ENCODE results near the gene ZNF664. TPM values are rescaled to one million over a fixed set of nuclear protein-coding genes. Genes with fewer than 3 reads are reported as not detected.
A peak's percentile ranks its signal among the peaks of the same experiment; 100 is the strongest.

Gene ZNF664
- total RNA-seq, 1 experiment from 2014 or later: 124 TPM

DNA sequence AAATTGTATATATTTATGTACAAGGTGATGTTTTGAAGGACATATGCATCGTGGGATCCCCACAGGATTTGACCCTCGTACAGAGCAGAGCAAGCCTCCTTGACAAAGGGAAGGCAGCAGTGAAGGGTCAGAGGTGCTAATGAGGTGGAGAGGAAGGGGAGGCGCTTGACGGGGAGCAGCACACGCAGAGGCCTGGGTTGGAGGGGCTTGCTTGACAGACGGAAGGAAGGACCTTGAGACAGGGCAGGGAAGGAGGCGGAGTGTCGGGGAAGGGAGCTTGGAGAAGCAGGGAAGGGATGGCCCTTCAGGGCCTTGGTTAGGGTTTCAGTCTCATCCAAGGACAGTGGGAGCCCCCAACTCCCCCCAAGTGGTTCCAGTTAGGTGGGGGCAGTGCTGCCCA is 52.6 kb downstream of the ZNF664 start:
- TF ChIP-seq CEBPB (IDR thresholded peaks at IDR 0.05; ENCODE audit: low read depth) (no peak), POLR2AphosphoS5 (IDR thresholded peaks at IDR 0.05; ENCODE audit: low read depth, low read length) (no peak), JUND (IDR thresholded peaks at IDR 0.05) (no peak), TCF7L2 (IDR thresholded peaks at IDR 0.05; ENCODE audit: borderline replicate concordance, extremely low read depth, insufficient read depth, insufficient read length) (no peak), ZNF274 (IDR thresholded peaks at IDR 0.05; ENCODE audit: low read depth, low read length) (no peak), SIN3A (IDR thresholded peaks at IDR 0.05; ENCODE audit: low read depth) (no peak), EZH2phosphoT487 (IDR thresholded peaks at IDR 0.05; ENCODE audit: borderline replicate concordance) (no peak), EGR1 (IDR thresholded peaks at IDR 0.05; ENCODE audit: low read depth) (no peak), FOSL1 (IDR thresholded peaks at IDR 0.05; ENCODE audit: low read depth) (no peak)
- H3K27ac ChIP-seq (ENCODE audit: low read depth, low read length): no peak overlapping the region
- no peak overlapping the region for H3K9ac ChIP-seq (ENCODE audit: low read length)
- H3K4me2 ChIP-seq (ENCODE audit: low read length): no peak overlapping the region
- POLR2A ChIA-PET: no interaction called here
- no peak overlapping the region for H3K4me3 ChIP-seq (replicated peaks in 1 of 2; ENCODE audit: low read depth in 1 of 2, low read length in 2 of 2)
- no peaks in the 10 kb centered on the region for H3K9me3 ChIP-seq (ENCODE audit: control insufficient read depth in 1 of 2, insufficient read depth in 1 of 2, low read depth in 1 of 2, low read length in 2 of 2)
- H2AFZ ChIP-seq (ENCODE audit: low read depth, low read length, poor library complexity, severe bottlenecking): no peak overlapping the region
- H3K4me1 ChIP-seq (ENCODE audit: control insufficient read depth in 1 of 2, insufficient read depth in 2 of 2, low read length in 2 of 2): peaks cover 0 to 19% of the 10 kb centered on the region in 2 experiments; a peak in 2 of 4 replicates
- no peaks in the 10 kb centered on the region for H3K9me2 ChIP-seq (ENCODE audit: insufficient read depth)
- no peaks in the 10 kb centered on the region for H3K79me2 ChIP-seq (ENCODE audit: insufficient read depth, low read length)
- H3K36me3 ChIP-seq (ENCODE audit: control insufficient read depth in 1 of 2, insufficient read depth in 2 of 2, low read length in 2 of 2): no peaks in the 10 kb centered on the region
- no peak for DNase-seq (ENCODE audit: low read depth, low spot score)
- RAD21 ChIA-PET (ENCODE audit: low non-redundant PET in 1 of 2, low total read pairs in 2 of 2, uncharacterized antibody in 2 of 2, unreplicated experiment in 2 of 2): no interaction called here
- BruUV-seq (replicated peaks): no TSS peak
- intact Hi-C loops (cut with micrococcal nuclease): no loop called here
- H3K27me3 ChIP-seq (ENCODE audit: insufficient read depth, low read length): no peaks in the 10 kb centered on the region
- no peaks in the 10 kb centered on the region for H4K20me1 ChIP-seq (ENCODE audit: insufficient read depth)
- CTCF ChIA-PET: no interaction called here
- no peak for ATAC-seq

GRCh38 chr12:124026755-124027745 is 54.0 kb downstream of the ZNF664 start:
- H3K9me3 ChIP-seq (ENCODE audit: control insufficient read depth in 1 of 2, insufficient read depth in 1 of 2, low read depth in 1 of 2, low read length in 2 of 2): no peaks in the 10 kb centered on the region
- intact Hi-C loops (cut with micrococcal nuclease): no loop called here
- RAD21 ChIA-PET (ENCODE audit: low non-redundant PET in 1 of 2, low total read pairs in 2 of 2, uncharacterized antibody in 2 of 2, unreplicated experiment in 2 of 2): no interaction called here
- H4K20me1 ChIP-seq (ENCODE audit: insufficient read depth): no peaks in the 10 kb centered on the region
- H3K4me3 ChIP-seq (replicated peaks in 1 of 2; ENCODE audit: low read depth in 1 of 2, low read length in 2 of 2): no peak overlapping the region
- ATAC-seq: peak; percentile 37; the same call in 1 of the 2 replicates
- no peaks in the 10 kb centered on the region for H3K79me2 ChIP-seq (ENCODE audit: insufficient read depth, low read length)
- H3K9ac ChIP-seq (ENCODE audit: low read length): no peak overlapping the region
- no peak for DNase-seq (ENCODE audit: low read depth, low spot score)
- H3K9me2 ChIP-seq (ENCODE audit: insufficient read depth): no peaks in the 10 kb centered on the region
- no peak overlapping the region for H3K27ac ChIP-seq (ENCODE audit: low read depth, low read length)
- H3K27me3 ChIP-seq (ENCODE audit: insufficient read depth, low read length): no peaks in the 10 kb centered on the region
- no TSS peak for BruUV-seq (replicated peaks)
- H3K36me3 ChIP-seq (ENCODE audit: control insufficient read depth in 1 of 2, insufficient read depth in 2 of 2, low read length in 2 of 2): no peaks in the 10 kb centered on the region
- H2AFZ ChIP-seq (ENCODE audit: low read depth, low read length, poor library complexity, severe bottlenecking): no peak overlapping the region
- H3K4me2 ChIP-seq (ENCODE audit: low read length): peak overlapping the region; percentile 44
- POLR2A ChIA-PET: no interaction called here
- CTCF ChIA-PET: no interaction called here
- H3K4me1 ChIP-seq (ENCODE audit: control insufficient read depth in 1 of 2, insufficient read depth in 2 of 2, low read length in 2 of 2): peaks cover 0 to 22% of the 10 kb centered on the region in 2 experiments; a peak in 2 of 4 replicates
- TF ChIP-seq, protein P1, sequence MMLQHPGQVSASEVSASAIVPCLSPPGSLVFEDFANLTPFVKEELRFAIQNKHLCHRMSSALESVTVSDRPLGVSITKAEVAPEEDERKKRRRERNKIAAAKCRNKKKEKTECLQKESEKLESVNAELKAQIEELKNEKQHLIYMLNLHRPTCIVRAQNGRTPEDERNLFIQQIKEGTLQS (IDR thresholded peaks at IDR 0.05): no peak
- TF ChIP-seq ZFX (IDR thresholded peaks at IDR 0.05) (no peak), EGR1 (IDR thresholded peaks at IDR 0.05; ENCODE audit: low read depth) (no peak), SIN3A (IDR thresholded peaks at IDR 0.05; ENCODE audit: low read depth) (no peak), JUND (IDR thresholded peaks at IDR 0.05) (peak; percentile 38), POLR2A (IDR thresholded peaks at IDR 0.05; ENCODE audit: borderline replicate concordance, extremely low read depth, insufficient read depth, insufficient read length) (no peak), TCF7L2 (IDR thresholded peaks at IDR 0.05; ENCODE audit: borderline replicate concordance, extremely low read depth, insufficient read depth, insufficient read length) (no peak), RAD21 (IDR thresholded peaks at IDR 0.05; ENCODE audit: low read depth) (no peak), EZH2 (IDR thresholded peaks at IDR 0.05) (no peak), CTCF (IDR thresholded peaks at IDR 0.05 in 2 of 3, conservative IDR thresholded peaks at IDR 0.05 in 1 of 3; ENCODE audit: borderline replicate concordance in 1 of 3, insufficient read depth in 1 of 3, low read depth in 2 of 3, low read length in 2 of 3) (no peak), POLR2AphosphoS5 (IDR thresholded peaks at IDR 0.05; ENCODE audit: low read depth, low read length) (no peak), CEBPB (IDR thresholded peaks at IDR 0.05; ENCODE audit: low read depth) (no peak), CBX3 (IDR thresholded peaks at IDR 0.05; ENCODE audit: low read depth) (no peak), SRF (IDR thresholded peaks at IDR 0.05; ENCODE audit: low read depth) (no peak), ELF1 (IDR thresholded peaks at IDR 0.05; ENCODE audit: borderline replicate concordance, low read depth) (no peak), FOSL1 (IDR thresholded peaks at IDR 0.05; ENCODE audit: low read depth) (peak; percentile 42)

Measured in HCT116 (cell line).